ENCODE results near the gene AGBL4. TPM values are rescaled to one million over a fixed set of nuclear protein-coding genes. Genes with fewer than 3 reads are reported as not detected.

Gene AGBL4
- total RNA-seq, 1 donor from 2014 or later, result 0.16 TPM

DNA sequence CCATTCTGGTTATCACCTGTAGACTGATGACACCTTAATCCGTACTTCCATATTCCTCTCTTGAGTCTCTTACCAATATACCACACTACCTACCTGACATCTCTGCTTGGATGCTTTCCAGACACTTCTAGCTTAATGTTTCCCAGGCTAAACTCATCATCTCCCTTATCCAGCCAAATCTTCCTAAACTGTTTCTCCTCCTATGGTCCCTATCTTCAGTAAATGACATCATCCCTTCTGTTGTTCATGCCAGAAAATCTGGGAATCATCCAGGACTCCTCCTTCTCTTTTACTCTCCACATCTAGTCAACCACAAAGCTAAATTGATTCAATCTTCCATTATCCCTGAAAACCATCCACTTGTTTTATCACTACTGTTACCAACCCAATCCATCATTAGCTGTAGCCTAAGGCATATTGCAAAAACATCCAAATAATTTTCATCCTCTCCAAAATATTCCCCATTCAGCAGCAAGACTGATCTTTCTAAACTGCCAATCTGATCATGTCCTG, 783.0 kb downstream of the AGBL4 start:
- no peak for DNase-seq
- intact Hi-C loops (cut with DNase I), result no loop called here
- ATAC-seq (ENCODE audit: poor library complexity), result no peak

DNA sequence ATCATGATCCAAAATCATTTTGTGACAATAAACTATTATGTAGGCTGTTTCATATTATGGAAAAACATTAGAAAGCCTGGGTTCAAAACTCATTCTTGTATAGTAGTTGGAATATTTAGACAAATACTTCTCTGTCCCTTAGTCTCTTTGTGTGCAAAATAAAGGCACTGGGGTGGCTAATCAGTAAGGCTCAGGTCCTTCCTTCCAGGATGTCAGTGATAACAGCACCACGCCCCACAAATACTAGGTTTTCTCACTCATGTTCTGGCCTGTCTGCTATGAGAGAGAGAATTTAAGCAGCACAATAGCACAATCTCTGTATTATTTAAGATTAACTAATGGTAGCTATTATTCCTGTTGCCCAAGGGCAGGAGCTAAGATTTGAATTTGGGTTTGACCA, 788.8 kb downstream of the AGBL4 start:
- intact Hi-C loops (cut with DNase I), result no loop called here
- ATAC-seq (ENCODE audit: poor library complexity) (no peak), DNase-seq (no peak)

GRCh38 chr1:49229555-49229954, 794.2 kb downstream of the AGBL4 start:
- DNase-seq (no peak), ATAC-seq (ENCODE audit: poor library complexity) (no peak)
- intact Hi-C loops (cut with DNase I), result no loop called here

GRCh38 chr1:49226758-49227157, 797.0 kb downstream of the AGBL4 start:
- intact Hi-C loops (cut with DNase I), result no loop called here
- no peak for DNase-seq
- no peak for ATAC-seq (ENCODE audit: poor library complexity)

DNA sequence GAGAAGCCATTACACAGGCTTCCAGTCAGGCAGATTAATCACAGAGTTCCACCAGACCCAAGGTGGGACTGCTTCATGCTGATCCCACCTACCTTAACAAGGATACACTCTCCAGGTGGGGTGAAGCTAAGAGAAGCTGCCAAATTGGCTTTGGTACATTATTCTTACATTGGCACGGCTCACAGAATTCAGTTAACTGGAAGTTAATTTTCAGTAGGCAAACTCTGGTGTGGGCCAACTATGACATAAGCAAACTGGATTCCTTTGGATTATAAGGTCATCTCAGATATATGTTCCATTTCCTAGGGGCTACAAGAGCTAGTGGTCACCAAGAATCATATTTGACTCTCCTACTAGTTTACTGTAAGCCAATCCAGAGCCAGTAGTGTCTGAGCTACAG, 798.3 kb downstream of the AGBL4 start:
- DNase-seq (no peak), ATAC-seq (ENCODE audit: poor library complexity) (no peak)
- intact Hi-C loops (cut with DNase I), result no loop called here

GRCh38 chr1:49213301-49213700, 810.5 kb downstream of the AGBL4 start:
- intact Hi-C loops (cut with DNase I), result no loop called here
- DNase-seq (no peak), ATAC-seq (ENCODE audit: poor library complexity) (no peak)

DNA sequence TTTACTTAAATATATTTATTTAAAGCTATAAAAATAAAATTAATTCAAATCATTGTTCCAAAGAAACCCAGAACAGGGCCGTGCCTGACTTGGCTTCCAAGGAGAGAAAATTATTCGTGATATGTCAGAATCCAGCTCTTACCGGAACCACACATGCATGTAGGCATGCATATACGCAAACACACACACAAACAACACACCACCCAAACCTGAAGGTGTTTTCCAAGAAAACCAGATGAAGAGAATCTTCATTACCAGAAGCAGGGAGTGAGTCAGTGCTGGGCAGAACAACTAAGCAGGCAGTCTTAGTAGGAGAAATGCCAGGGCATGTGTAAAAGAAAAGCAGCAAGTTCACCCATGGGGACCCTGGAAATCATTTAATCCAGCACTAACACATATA, 815.0 kb downstream of the AGBL4 start:
- no peak for DNase-seq
- intact Hi-C loops (cut with DNase I), result no loop called here
- no peak for ATAC-seq (ENCODE audit: poor library complexity)

- ATAC-seq (ENCODE audit: poor library complexity) (no peak), DNase-seq (no peak)
- intact Hi-C loops (cut with DNase I), result no loop called here
Observed at GRCh38 chr1:49204720-49205119, 819.0 kb downstream of the AGBL4 start.

- ATAC-seq (ENCODE audit: poor library complexity) (no peak), DNase-seq (no peak)
- intact Hi-C loops (cut with DNase I), result no loop called here
Observed at GRCh38 chr1:49200738-49201137, 823.0 kb downstream of the AGBL4 start.

DNA sequence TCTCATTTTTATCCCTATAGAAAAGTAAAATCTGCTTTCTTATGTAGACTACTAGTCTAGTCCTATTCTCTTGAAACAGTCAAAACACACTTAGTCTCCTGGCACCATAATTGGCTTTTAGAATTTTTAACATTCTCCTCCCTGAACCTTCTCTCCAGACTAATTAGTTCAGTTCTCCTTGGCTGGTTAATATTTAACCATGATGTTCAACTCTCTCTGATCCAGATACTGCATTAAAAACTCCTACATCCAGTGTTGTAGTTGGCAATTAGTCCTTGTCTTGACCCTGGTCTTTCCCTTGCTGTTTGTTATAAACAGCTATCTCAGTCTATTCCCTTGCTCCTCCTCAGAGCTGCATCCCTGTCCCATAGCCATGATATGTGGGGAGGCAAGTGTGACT, 824.2 kb downstream of the AGBL4 start:
- intact Hi-C loops (cut with DNase I), result no loop called here
- DNase-seq (no peak), ATAC-seq (ENCODE audit: poor library complexity) (no peak)

GRCh38 chr1:49197081-49197480, 826.7 kb downstream of the AGBL4 start:
- no peak for DNase-seq
- intact Hi-C loops (cut with DNase I), result no loop called here
- ATAC-seq (ENCODE audit: poor library complexity), result no peak

DNA sequence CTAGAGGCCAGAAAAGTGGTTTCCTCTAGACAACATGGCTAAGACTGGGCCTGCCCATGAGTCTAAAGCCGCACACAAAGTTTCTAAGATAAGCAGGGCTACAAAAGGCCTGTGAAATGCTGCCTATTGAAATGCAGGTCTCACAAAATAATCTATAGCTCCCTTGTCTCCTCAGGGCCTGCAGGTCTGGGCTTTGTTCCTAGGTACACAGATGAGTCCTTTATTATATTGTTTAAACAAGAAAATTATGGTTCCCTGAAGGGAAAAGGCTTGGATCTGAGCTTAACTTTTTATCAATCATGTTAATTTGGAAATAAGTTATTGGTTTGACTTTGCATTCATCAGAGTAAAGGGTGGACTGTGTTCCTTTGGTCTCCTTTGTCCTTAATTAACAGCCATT, 833.6 kb downstream of the AGBL4 start:
- DNase-seq, result no peak
- no peak for ATAC-seq (ENCODE audit: poor library complexity)
- intact Hi-C loops (cut with DNase I), result no loop called here

DNA sequence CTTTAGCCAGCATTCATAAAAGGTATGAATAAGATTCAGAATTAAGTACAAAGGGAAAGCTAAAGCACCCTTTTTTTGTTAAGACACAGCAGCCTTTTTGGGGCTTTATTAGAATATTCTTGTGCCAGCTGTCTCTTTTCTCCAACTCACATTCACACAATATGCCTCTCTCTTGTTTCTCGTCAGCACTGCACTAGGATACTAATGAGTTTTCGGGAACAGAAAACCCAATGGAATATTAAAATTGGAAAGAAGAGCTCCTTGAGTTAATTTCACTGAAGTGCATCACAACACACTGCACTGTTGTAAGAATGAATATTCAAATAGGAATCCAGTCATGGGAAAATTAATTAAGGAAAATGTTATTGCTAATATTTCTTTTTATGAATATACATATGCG, 836.7 kb downstream of the AGBL4 start:
- ATAC-seq (ENCODE audit: poor library complexity) (no peak), DNase-seq (no peak)
- intact Hi-C loops (cut with DNase I), result no loop called here

GRCh38 chr1:49185450-49185980, 838.2 kb downstream of the AGBL4 start:
- DNase-seq, result no peak
- ATAC-seq (ENCODE audit: poor library complexity), result no peak
- intact Hi-C loops (cut with DNase I), result no loop called here

GRCh38 chr1:49183489-49183888, 840.3 kb downstream of the AGBL4 start:
- no peak for ATAC-seq (ENCODE audit: poor library complexity)
- intact Hi-C loops (cut with DNase I), result no loop called here
- DNase-seq, result no peak

DNA sequence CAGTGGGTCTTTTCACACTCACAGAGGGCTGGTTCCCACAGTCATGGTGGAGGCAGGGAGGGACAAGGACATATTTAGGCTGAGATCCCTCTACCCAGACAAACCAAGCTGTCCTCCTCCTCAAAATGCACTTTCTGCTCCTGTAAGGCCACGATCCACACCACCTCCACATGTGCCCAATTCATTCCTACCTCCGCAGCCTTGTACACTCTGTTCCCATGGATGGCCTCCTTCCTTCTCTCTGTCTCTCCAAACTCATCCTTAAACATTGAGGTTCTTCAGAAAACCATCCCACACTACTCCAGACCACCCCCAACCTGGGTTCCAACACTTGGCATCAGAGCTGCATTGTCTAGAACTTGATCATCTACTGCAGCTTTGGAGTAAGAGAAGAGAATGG, 842.7 kb downstream of the AGBL4 start:
- ATAC-seq (ENCODE audit: poor library complexity) (no peak), DNase-seq (no peak)
- intact Hi-C loops (cut with DNase I), result no loop called here

GRCh38 chr1:49171941-49172593, 851.7 kb downstream of the AGBL4 start:
- intact Hi-C loops (cut with DNase I), result no loop called here
- DNase-seq (no peak), ATAC-seq (ENCODE audit: poor library complexity) (no peak)

GRCh38 chr1:49166031-49166430, 857.7 kb downstream of the AGBL4 start:
- intact Hi-C loops (cut with DNase I), result no loop called here
- DNase-seq (no peak), ATAC-seq (ENCODE audit: poor library complexity) (no peak)

DNA sequence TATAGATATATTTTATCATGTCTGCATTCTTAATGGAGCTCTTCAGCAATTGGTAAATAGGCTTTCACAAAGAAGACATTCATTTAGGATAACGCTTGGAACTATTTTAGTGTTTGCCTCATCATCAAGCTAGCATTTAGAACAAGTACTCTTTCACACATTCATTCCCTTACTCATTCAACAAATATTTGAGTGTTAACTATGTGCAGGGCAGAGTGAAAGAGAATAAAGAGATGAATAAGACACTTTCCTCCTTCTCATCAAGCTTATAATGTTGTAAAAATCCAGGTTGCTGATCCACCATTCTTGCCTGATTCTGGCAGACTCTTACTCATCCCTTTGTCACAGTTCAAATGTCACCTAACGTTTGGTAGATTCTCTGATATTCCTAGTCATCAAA, 860.7 kb downstream of the AGBL4 start:
- intact Hi-C loops (cut with DNase I), result no loop called here
- no peak for ATAC-seq (ENCODE audit: poor library complexity)

DNA sequence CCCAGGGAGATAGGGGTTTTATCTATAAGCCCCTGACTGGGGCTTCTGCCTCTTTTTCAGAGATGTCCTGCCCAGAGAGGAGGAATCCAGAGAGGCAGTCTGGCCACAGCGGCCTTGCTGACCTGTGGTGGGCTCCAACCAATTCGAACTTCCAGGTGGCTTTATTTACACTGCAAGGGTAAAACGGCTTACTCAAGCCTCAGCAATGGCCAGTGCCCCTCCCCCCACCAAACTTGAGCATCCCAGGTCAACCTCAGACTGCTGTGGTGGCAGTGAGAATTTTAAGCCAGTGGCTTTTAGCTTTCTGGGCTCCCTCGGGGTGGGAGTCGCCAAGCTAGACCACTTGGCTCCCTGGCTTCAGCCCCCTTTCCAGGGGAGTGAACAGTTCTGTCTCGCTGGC, 863.1 kb downstream of the AGBL4 start:
- no peak for ATAC-seq (ENCODE audit: poor library complexity)
- intact Hi-C loops (cut with DNase I), result no loop called here
- DNase-seq, result no peak

More for the DNA sequence above, 860.7 kb downstream of the AGBL4 start:
- no peak for DNase-seq

- no peak for ATAC-seq (ENCODE audit: poor library complexity)
- intact Hi-C loops (cut with DNase I), result no loop called here
- no peak for DNase-seq
Observed at GRCh38 chr1:49136738-49137251, 887.0 kb downstream of the AGBL4 start.
